ENCODE data around the gene PRPF19.

PRPF19 gene

DNA sequence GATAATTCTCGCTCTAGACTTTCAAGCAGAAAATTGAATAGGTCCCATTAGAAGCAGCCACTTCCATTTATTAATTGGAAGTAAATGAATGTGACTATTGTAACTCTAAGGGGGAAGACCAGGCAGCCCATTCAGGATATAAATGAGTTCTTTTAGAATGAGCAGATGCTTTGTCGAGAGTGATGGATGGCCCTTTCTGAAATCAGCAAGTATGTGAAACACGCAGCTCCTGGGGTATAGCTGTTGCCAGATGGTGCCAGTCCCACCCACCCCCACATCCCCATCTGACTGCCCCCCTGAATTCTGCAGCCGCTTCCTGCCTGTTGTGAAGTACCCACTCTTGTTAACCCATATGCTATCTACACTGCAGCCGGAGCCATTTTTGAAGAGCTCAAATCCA, 41.9 kb upstream of the PRPF19 start:
- Histone ChIP-seq H3K4me1 (ENCODE audit: control insufficient read depth in 5 of 5, insufficient read depth in 5 of 5, low read length in 5 of 5) (peaks cover 0 to 51% (median 26%) of the 10 kb centered on the region in 5 donors), H3K27me3 (ENCODE audit: control insufficient read depth in 5 of 5, insufficient read depth in 4 of 5, low read length in 5 of 5) (no peaks in the 10 kb centered on the region), H3K27ac (ENCODE audit: low read depth, low read length) (no peak overlapping the region), H3K36me3 (ENCODE audit: control insufficient read depth in 5 of 5, insufficient read depth in 5 of 5, low read length in 5 of 5) (peaks cover 0 to 32% (median 15%) of the 10 kb centered on the region in 5 donors), H3K9ac (ENCODE audit: low read length in 5 of 5) (no peak overlapping the region), H3K4me3 (ENCODE audit: low read depth in 1 of 5, low read length in 5 of 5) (no peak overlapping the region), H3K9me3 (ENCODE audit: control insufficient read depth in 5 of 5, low read length in 5 of 5) (no peaks in the 10 kb centered on the region)

DNA sequence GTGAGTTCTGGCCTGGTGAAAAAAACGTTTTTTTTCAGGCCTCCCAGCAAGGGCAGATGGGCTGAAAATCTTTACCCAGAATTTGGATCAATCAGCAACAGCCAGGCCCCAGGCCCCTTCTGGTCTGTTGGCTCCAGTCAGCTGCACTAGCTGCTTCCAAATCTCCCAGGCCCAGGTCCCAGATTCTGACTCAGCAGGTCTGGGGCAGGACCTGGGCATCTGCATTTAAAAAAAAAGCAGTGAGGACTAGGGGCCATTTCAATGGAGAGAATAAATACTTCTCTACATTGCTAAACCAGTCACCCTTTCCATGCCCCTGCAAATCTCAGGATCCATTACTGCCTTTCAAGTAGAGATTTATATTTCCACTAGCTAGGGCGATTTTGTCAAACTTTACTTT, 41.3 kb upstream of the PRPF19 start:
- Histone ChIP-seq H3K36me3 (ENCODE audit: control insufficient read depth in 5 of 5, insufficient read depth in 5 of 5, low read length in 5 of 5) (peaks cover 0 to 36% (median 15%) of the 10 kb centered on the region in 5 donors), H3K27me3 (ENCODE audit: control insufficient read depth in 5 of 5, insufficient read depth in 4 of 5, low read length in 5 of 5) (no peaks in the 10 kb centered on the region), H3K27ac (ENCODE audit: low read depth, low read length) (no peak overlapping the region), H3K4me3 (ENCODE audit: low read depth in 1 of 5, low read length in 5 of 5) (no peak overlapping the region), H3K4me1 (ENCODE audit: control insufficient read depth in 5 of 5, insufficient read depth in 5 of 5, low read length in 5 of 5) (peaks cover 0 to 47% (median 22%) of the 10 kb centered on the region in 5 donors), H3K9ac (ENCODE audit: low read length in 5 of 5) (peak overlapping the region in 1 of 5 donors; percentile 2), H3K9me3 (ENCODE audit: control insufficient read depth in 5 of 5, low read length in 5 of 5) (no peaks in the 10 kb centered on the region)

DNA sequence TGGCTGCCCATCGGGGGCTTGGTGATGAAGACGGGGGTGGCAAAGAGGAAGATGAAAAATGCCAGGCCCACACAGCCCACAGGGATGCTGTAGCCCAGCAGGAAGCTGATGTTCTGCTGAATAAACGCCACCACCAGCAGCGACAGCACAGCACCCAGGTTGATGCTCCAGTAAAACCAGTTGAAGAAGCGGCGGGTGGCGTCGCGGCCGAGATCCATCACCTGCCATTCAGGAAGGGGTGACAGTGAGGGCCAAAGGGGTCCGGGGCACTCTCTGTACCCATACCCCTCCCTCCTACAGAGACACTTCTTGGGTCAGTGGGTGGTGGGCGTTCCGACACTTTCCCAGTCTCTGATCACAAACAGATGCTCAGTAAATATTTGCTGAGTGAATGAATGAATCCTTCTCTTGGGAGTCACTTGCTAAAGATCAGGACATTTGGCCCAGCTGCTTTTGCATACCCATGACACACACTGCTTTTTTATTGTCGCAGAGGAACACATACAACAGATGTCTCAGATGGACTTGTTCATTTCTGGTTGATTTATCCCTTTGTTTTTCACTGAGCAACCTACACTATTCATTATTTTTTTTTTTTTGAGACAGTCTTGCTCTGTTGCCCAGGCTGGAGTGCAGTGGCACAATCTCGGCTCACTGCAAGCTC, 40.3 kb upstream of the PRPF19 start:
- Histone ChIP-seq H3K4me3 (ENCODE audit: low read depth in 1 of 5, low read length in 5 of 5) (no peak overlapping the region), H3K9me3 (ENCODE audit: control insufficient read depth in 5 of 5, low read length in 5 of 5) (no peaks in the 10 kb centered on the region), H3K4me1 (ENCODE audit: control insufficient read depth in 5 of 5, insufficient read depth in 5 of 5, low read length in 5 of 5) (peaks cover 0 to 43% (median 13%) of the 10 kb centered on the region in 5 donors), H3K9ac (ENCODE audit: low read length in 5 of 5) (no peak overlapping the region), H3K27me3 (ENCODE audit: control insufficient read depth in 5 of 5, insufficient read depth in 4 of 5, low read length in 5 of 5) (no peaks in the 10 kb centered on the region), H3K36me3 (ENCODE audit: control insufficient read depth in 5 of 5, insufficient read depth in 5 of 5, low read length in 5 of 5) (peaks cover 0 to 46% (median 20%) of the 10 kb centered on the region in 5 donors), H3K27ac (ENCODE audit: low read depth, low read length) (no peak overlapping the region)

DNA sequence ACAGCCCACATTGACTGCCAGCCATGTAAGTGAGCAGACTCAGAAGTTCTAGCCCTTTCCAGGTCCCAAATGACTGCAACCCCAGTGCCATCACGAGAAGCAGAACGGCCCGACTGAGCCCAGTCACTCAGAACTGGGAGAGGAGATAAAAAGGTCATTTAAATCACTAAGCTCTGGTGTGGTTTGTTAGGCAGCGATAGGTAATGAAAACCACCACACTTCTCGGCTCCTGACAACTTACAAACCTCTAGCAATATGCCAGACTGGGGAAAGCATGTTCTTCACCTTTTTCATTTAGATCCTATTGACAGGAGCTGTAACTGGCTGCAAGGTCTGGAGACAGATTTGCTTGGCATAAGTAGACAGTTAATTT, 38.9 kb upstream of the PRPF19 start:
- peaks cover 0 to 30% (median 0%) of the 10 kb centered on the region in 5 donors for H3K4me1 ChIP-seq (ENCODE audit: control insufficient read depth in 5 of 5, insufficient read depth in 5 of 5, low read length in 5 of 5)
- H3K36me3 ChIP-seq (ENCODE audit: control insufficient read depth in 5 of 5, insufficient read depth in 5 of 5, low read length in 5 of 5) = peaks cover 0 to 61% (median 29%) of the 10 kb centered on the region in 5 donors
- no peaks in the 10 kb centered on the region for H3K27me3 ChIP-seq (ENCODE audit: control insufficient read depth in 5 of 5, insufficient read depth in 4 of 5, low read length in 5 of 5)
- H3K4me3 ChIP-seq (ENCODE audit: low read depth in 1 of 5, low read length in 5 of 5) = no peak overlapping the region
- no peak overlapping the region for H3K27ac ChIP-seq (ENCODE audit: low read depth, low read length)
- no peaks in the 10 kb centered on the region for H3K9me3 ChIP-seq (ENCODE audit: control insufficient read depth in 5 of 5, low read length in 5 of 5)
- no peak overlapping the region for H3K9ac ChIP-seq (ENCODE audit: low read length in 5 of 5)

DNA sequence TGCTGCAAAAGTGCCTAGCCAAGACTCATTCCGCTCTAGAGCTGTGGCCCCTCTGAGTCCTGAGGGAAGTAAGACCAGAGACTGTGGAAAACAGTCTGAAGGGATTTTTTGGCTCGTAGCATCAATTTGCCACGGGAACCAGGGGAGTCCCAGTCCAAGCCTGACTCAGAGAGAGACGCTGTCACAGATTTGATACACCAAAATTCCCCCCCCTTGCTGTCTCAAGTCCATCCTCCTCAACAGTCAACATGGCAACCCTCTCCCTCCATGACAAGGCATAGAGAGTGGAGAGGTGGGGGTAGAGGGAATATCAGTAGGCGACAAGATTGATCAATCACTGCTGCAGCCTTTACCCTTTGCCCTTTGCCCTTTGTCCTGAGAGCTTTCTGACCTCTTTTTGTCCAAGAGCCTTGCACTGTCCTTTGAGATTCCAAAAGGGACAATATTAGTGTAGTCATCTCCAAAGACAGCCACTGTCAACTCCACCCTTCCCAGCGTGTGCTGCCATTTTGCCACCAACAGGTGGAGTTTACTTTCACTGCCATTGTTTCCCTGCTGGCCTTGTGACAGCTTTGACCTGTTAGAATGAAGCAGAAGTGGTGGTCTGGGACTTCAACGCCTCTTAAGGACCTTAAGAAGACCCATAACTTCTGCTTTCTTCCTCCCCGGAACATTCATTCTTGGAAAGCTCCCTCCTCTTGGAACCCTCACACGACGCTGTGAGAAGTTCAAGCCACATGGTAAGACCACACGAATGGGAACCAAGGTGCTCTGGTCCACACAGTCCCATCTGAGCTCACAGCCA, 38.3 kb upstream of the PRPF19 start:
- Histone ChIP-seq H3K9ac (ENCODE audit: low read length in 5 of 5) (no peak overlapping the region), H3K27ac (ENCODE audit: low read depth, low read length) (no peak overlapping the region), H3K36me3 (ENCODE audit: control insufficient read depth in 5 of 5, insufficient read depth in 5 of 5, low read length in 5 of 5) (peaks cover 0 to 66% (median 30%) of the 10 kb centered on the region in 5 donors), H3K27me3 (ENCODE audit: control insufficient read depth in 5 of 5, insufficient read depth in 4 of 5, low read length in 5 of 5) (no peaks in the 10 kb centered on the region), H3K4me3 (ENCODE audit: low read depth in 1 of 5, low read length in 5 of 5) (no peak overlapping the region), H3K9me3 (ENCODE audit: control insufficient read depth in 5 of 5, low read length in 5 of 5) (no peaks in the 10 kb centered on the region), H3K4me1 (ENCODE audit: control insufficient read depth in 5 of 5, insufficient read depth in 5 of 5, low read length in 5 of 5) (peaks cover 0 to 24% (median 0%) of the 10 kb centered on the region in 5 donors)

DNA sequence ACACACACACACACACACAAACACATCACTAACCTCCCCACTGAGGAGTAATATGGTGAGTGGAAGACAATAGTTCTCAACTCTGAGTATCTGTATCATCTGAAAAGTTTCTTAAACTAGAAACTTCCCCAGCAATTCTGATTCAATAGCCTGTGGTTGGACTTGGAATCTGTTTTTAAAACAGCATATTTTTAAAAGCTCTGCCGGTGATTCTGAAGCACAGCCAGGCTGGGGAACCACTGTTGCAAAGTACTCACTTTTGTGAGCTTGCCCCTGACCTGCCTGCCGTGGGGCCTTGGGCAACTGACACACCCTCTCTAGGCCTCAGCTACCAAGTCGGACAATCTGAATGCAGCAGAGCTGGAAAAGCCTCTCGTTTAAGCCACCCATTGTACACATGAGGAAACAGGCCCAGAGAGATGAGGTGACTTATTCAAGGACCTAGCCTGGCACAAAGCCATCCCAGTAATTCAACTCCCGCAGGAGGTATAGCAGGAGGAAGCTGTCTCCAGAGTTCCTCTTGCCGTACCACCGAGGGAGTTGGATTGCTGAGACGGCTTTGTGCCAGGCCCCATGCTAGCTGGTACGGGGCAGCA, 36.7 kb upstream of the PRPF19 start:
- Histone ChIP-seq H3K27ac (ENCODE audit: low read depth, low read length) (no peak overlapping the region), H3K4me1 (ENCODE audit: control insufficient read depth in 5 of 5, insufficient read depth in 5 of 5, low read length in 5 of 5) (peaks cover 0 to 15% (median 0%) of the 10 kb centered on the region in 5 donors), H3K9me3 (ENCODE audit: control insufficient read depth in 5 of 5, low read length in 5 of 5) (no peaks in the 10 kb centered on the region), H3K9ac (ENCODE audit: low read length in 5 of 5) (no peak overlapping the region), H3K36me3 (ENCODE audit: control insufficient read depth in 5 of 5, insufficient read depth in 5 of 5, low read length in 5 of 5) (peaks cover 0 to 78% (median 39%) of the 10 kb centered on the region in 5 donors), H3K27me3 (ENCODE audit: control insufficient read depth in 5 of 5, insufficient read depth in 4 of 5, low read length in 5 of 5) (no peaks in the 10 kb centered on the region), H3K4me3 (ENCODE audit: low read depth in 1 of 5, low read length in 5 of 5) (no peak overlapping the region)

DNA sequence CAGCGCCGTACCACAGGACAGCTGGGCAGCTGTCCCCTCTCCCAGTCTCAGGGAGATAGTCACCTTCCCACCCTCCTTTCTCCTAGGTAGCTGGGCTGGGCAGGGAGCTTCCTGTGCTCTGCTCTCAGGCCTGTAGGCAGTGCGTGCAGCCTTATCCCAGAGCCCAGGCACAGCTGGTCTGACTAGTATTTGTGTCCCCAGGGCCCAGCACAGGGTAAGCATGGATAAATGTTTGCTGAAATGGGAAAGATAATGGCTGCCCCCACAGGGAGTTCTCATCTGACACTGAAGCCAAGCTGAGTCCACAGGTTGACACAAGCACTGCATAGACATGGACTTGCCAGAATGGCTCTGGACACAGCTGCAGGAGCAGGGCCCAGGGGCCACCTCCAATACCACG, 35.8 kb upstream of the PRPF19 start:
- H3K27me3 ChIP-seq (ENCODE audit: control insufficient read depth in 5 of 5, insufficient read depth in 4 of 5, low read length in 5 of 5) = no peaks in the 10 kb centered on the region
- no peaks in the 10 kb centered on the region for H3K9me3 ChIP-seq (ENCODE audit: control insufficient read depth in 5 of 5, low read length in 5 of 5)
- H3K27ac ChIP-seq (ENCODE audit: low read depth, low read length) = no peak overlapping the region
- H3K4me3 ChIP-seq (ENCODE audit: low read depth in 1 of 5, low read length in 5 of 5) = no peak overlapping the region
- peaks cover 0 to 19% (median 0%) of the 10 kb centered on the region in 5 donors for H3K4me1 ChIP-seq (ENCODE audit: control insufficient read depth in 5 of 5, insufficient read depth in 5 of 5, low read length in 5 of 5)
- peaks cover 0 to 86% (median 41%) of the 10 kb centered on the region in 5 donors for H3K36me3 ChIP-seq (ENCODE audit: control insufficient read depth in 5 of 5, insufficient read depth in 5 of 5, low read length in 5 of 5)
- no peak overlapping the region for H3K9ac ChIP-seq (ENCODE audit: low read length in 5 of 5)

DNA sequence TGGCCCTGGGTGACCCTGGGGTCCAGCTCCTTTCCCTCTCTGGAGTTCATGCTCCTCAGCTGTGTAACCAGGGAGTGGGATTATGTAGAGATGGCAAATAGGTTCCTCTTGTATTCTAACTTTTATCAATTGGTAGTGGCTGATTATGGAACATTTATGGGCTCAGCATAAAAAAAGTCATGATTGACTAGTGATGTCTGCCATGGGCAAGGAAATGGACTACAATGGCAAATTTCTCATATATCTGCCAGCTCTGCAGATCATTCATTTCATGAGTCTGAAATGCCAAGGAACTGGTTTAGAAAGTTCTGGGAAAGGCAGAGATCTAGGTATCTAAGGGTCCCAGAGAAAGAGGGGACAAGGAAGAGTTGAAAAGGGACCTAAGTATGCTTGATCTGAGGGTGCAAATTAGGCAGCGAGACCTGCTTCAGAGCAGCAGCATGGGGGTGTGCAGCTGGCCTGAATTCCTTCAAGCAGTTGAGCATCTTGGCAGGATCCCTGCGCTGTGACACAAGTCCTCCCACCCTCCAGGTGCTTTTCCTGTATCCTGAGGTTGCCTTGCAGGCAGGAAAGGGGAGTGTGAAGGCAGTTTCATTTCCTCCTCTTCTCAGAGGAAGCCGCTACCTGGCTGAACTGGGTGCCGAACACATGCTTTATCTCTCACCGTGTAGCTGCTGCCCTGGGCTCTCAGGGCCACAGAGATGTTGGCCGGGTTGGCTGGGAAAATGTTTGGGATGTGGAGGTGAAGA, 35.2 kb upstream of the PRPF19 start:
- H3K27me3 ChIP-seq (ENCODE audit: control insufficient read depth in 5 of 5, insufficient read depth in 4 of 5, low read length in 5 of 5) = no peaks in the 10 kb centered on the region
- peaks cover 0 to 89% (median 41%) of the 10 kb centered on the region in 5 donors for H3K36me3 ChIP-seq (ENCODE audit: control insufficient read depth in 5 of 5, insufficient read depth in 5 of 5, low read length in 5 of 5)
- H3K4me3 ChIP-seq (ENCODE audit: low read depth in 1 of 5, low read length in 5 of 5) = no peak overlapping the region
- H3K27ac ChIP-seq (ENCODE audit: low read depth, low read length) = no peak overlapping the region
- no peak overlapping the region for H3K9ac ChIP-seq (ENCODE audit: low read length in 5 of 5)
- no peaks in the 10 kb centered on the region for H3K9me3 ChIP-seq (ENCODE audit: control insufficient read depth in 5 of 5, low read length in 5 of 5)
- H3K4me1 ChIP-seq (ENCODE audit: control insufficient read depth in 5 of 5, insufficient read depth in 5 of 5, low read length in 5 of 5) = peaks cover 0 to 26% (median 3%) of the 10 kb centered on the region in 5 donors

DNA sequence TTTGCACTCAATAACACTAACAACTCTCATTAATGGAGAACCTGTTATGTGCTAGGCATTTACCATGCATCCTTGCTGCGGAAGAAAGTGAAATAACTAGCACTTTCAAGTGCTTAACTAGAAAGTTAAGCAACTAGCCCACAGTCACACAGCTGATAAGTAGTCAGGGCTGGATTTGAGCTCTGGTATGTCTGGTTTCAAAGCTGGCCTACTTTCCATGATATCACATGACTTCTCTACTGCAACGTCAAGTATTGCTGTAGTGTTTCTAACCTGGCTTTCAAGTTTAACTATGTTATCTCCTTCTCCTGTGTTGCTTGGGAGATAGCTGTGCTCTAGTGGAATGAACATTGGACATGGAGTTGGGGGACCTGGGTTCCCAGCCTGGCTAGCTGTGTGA, 33.5 kb upstream of the PRPF19 start:
- Histone ChIP-seq H3K9me3 (ENCODE audit: control insufficient read depth in 5 of 5, low read length in 5 of 5) (no peaks in the 10 kb centered on the region), H3K9ac (ENCODE audit: low read length in 5 of 5) (no peak overlapping the region), H3K4me3 (ENCODE audit: low read depth in 1 of 5, low read length in 5 of 5) (no peak overlapping the region), H3K36me3 (ENCODE audit: control insufficient read depth in 5 of 5, insufficient read depth in 5 of 5, low read length in 5 of 5) (peaks cover 0 to 82% (median 41%) of the 10 kb centered on the region in 5 donors), H3K4me1 (ENCODE audit: control insufficient read depth in 5 of 5, insufficient read depth in 5 of 5, low read length in 5 of 5) (peaks cover 0 to 26% (median 3%) of the 10 kb centered on the region in 5 donors), H3K27ac (ENCODE audit: low read depth, low read length) (no peak overlapping the region), H3K27me3 (ENCODE audit: control insufficient read depth in 5 of 5, insufficient read depth in 4 of 5, low read length in 5 of 5) (no peaks in the 10 kb centered on the region)
